Activated CD4-positive, alpha-beta T cell treated with anti-CD3 and anti-CD28 coated beads, Interleukin-2, amount 50 U/mL, for 48 hours (primary cell): Measurements from ENCODE around the gene MRM3.
"Not testable (repeated sequence)": the region's sequence is repeated elsewhere in the genome, so short reads cannot be mapped to it uniquely, and the experiment has no call there.

Experiments used
- DNase-seq, 2 experiments: peaks; one replicate each; pipeline ENCODE4 v3.0.0-alpha.2; 2020

MRM3 gene

DNA sequence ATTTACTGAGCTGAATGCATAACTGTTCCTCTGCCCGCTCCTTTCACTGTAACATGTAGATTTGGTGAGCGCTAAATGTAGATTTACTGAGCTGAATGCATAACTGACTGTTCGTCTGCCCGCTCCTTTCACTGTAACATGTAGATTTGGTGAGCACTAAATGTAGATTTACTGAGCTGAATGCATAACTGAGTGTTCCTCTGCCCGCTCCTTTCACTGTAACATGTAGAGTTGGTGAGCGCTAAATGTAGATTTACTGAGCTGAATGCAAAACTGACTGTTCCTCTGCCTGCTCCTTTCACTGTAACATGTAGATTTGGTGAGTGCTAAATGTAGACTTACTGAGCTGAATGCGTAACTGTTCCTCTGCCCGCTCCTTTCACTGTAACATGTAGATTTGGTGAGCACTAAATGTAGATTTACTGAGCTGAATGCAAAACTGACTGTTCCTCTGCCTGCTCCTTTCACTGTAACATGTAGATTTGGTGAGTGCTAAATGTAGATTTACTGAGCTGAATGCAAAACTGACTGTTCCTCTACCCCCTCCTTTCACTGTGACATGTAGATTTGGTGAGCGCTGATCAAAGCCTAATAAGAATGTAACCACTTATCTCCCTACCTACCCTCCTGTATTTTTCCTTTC is 26.7 kb upstream of the MRM3 start:
- DNase-seq: not testable (repeated sequence)

DNA sequence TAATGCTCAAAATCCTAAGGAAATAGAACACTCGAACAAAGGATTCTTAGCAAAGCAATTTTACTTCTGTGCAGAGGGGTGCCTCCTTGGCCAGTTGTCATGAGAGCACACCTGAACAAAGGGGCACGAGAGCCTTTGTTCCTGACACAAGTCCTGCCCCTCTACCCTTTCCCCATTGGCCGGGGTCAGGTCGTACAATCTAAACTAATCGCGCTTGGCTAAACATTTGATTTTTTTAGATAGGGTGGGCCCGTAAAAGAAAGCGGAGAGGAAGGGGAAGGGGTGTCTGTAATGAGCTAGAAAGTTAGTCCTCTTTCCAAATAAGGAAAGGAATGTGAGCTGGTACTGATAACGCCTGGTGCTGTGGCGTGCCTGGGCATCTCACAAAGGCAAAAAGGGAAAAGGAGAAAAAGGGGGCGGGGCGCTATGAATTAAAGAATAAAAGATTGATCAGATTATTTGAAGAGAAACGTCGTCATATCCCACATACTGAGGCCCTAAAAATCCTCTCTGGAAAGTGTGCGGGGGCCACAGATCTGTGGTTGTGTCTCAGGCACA is 26.1 kb upstream of the MRM3 start:
- DNase-seq: not testable (repeated sequence)

DNA sequence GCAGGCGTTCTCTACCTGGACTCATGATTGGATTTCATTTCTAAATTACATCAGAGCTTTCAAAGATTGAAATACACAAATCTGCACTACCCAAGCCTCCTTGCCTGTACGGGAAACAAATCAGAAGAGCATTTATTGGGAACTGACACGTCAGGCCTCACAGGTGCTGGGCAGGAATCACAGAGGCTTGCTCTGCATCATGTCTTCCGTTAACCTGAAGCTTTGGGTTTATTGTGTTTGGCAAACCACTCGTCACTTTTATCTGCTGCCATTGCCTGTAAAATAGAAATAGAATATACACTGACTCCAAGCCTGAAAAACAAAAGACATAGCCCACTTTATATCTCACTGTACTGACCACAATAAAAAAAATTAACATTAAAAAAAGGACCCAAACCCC is 22.2 kb upstream of the MRM3 start:
- no peak for DNase-seq

DNA sequence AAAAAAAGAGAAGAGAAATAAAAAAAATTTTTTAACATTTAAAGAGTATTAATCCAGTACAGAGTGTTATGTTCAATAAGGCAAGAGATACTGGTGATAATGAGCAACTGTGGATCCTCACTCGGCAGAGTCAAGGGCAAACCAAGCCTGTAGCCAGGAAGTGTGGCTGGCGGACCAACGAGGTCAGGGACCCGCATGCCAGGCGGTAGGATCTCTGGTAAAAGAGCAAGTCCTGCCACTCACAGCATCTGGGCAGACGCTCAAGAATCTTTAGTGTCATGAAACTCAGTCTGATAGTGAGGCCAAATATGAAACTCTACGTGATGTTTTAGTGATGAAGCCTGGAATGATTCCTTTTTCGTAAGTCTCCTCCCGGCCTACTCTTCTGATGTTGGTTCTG is 21.8 kb upstream of the MRM3 start:
- DNase-seq: no peak

DNA sequence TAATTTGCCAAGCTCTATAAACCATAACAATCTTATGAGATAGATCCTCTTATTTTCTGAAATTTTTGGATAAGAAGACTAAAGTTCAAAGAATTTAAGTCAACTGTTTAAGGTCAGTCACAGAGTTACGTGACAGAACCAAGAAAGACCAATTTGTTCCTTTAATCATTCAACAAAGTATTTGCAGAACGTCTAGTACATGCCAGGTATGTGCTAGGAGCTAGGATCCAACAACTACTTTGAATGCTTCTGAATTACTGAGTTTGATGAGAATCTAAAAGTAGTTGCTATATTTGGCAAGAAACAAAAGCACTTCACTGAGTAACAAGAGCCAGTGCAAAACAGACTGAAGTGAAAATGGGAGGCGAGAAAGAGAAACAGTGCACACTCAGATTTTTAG is 15.1 kb upstream of the MRM3 start:
- DNase-seq: no peak

DNA sequence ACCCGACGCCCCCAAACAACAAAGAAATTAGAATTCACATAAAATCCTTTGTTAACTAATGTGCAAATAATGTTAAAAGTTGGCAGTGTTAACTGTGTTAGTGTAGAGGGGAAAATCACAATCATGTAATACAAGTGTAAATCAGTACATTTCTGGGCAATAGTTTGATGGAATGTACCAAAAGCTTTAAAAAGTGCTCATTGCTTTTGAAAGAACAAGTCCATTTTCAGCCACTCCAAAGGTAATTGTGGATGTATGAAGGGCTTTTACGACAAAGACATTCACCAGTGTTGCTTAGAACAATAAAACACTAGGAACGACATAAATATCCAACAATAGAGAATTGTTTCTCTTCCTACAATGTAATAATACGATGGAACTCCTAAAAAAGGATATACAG is 9.1 kb upstream of the MRM3 start:
- DNase-seq: no peak

DNA sequence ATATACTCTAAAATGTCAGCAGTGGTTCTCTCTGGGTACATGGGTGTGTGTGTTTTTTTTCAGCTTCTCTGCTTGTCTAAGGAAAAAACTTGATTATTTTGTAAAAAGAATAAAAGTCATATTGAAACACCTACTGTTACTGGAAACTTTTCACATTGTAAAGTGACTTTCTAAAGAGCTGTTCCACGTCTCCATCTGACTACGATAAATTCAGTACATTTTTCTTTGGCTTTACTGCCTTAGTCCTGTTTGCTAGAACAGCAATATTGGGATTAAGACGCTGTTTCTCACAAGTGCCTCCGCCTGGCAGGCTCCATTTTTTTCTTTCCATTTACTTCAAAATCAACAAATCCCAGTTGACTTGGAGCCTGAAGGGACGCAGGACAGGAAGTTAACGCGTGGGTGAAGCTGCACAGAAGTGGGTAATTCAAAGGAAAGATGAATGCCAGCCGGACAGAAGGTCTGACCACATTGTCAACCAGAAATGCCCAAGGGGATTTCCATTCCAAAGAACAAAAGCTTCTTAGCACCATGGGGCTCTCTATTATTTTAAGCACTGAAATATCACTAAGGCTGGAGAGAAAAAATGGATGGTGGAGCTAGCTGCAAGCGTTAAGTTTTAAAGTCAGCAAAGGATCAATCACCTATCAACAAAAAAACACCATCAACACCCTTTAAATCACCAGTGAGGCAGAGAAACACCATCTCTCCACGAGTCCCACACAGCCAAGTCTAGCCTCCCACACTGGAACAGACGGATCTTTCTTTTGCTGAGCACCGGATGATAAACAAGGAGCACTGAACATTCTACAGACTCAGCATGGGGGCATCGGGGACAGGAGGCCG is 8.5 kb upstream of the MRM3 start:
- peak; percentile 18 to 34 for DNase-seq

DNA sequence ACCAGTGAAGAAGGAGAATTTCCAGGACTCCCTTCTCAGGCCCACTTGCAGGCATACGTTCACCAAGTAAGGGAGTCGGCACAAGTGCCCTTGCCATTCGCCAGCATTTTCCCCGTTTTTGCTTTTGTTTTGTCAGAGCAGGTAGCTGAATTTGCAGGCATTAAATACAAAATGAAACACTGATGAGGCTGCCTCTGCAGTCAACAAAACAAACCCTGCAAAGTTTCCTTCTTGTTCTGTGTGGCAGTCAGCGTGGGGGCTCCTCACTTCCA is 7.9 kb upstream of the MRM3 start:
- no peak for DNase-seq

DNA sequence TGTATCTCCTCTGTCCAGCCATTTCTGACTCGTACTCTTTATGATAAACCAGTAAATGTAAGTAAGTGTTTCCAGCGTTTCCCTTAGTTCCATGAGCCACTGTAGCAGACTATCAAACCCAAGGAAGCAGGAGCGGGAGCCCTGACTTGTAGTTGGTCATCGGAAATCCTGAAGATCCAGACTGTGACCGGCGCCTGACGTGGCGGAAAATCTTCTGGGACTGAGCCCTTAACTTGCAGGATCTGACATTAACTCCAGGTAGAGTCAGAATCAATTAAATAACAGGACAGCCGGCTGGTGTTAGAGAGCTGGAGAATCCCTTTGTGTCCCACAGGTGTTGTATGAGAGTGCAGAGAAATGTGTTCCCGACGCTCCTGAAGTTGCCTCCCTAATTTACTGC is 4.1 kb upstream of the MRM3 start:
- no peak for DNase-seq

DNA sequence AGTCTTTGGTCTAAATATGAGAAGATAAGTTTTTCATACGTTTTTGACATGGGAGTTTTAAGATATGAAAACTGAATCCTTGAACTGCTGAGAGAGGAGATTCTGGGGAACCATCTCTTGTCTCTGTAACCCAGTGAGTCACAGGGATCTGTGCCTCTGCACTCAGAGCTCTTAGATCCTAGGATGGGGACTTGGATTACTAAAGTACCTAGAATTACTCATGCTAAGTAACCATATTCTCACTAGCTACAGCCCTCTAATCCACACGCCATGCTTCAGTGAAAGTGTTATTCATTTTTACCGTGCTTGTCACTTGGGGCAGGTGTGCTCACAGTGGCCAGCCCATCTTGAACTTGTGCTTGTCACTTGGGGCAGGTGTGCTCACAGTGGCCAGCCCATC is 2.0 kb downstream of the MRM3 start:
- DNase-seq: peak; percentile 10 to 14

DNA sequence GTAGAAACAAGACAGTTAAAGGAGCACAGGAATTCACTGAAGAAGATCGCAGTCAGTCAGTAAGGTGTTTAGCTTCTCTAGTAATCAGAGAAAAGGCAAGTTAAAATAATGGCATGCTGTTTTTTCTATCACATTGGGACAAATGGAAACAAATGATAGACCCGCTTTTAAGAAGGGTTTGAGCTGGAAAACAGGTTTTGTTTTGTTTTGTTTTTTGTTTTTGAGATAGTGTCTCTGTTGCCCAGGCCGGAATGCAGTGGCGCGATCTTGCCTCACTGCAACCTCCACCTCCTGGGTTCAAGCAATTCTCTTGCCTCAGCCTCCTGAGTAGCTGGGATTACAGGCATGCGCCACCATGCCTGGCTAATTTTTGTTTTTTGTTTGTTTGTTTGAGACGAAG is 3.7 kb downstream of the MRM3 start:
- DNase-seq: not testable (repeated sequence)

DNA sequence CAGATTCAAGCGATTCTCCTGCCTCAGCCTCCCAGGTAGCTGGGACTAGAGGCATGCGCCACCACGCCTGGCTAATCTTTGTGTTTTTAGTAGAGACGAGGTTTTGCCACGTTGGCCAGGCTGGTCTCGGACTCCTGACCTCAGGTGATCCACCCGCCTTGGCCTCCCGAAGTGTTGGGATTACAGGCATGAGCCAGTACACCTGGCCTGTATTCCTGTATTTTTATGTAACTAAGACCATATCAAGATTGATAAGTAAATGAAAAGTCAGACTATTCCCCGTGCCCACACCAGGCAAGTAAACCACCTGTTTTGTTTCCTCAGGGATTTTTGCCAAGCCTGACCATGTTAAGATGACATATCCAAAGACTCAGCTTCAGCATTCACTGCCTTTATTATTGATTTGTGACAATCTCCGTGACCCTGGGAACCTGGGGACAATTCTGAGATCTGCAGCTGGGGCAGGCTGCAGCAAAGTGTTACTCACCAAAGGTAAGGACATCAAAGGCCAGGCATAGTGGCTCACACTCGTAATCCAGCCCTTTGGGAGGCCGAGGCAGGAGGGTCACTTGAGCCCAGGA is 5.6 kb downstream of the MRM3 start:
- no peak for DNase-seq

DNA sequence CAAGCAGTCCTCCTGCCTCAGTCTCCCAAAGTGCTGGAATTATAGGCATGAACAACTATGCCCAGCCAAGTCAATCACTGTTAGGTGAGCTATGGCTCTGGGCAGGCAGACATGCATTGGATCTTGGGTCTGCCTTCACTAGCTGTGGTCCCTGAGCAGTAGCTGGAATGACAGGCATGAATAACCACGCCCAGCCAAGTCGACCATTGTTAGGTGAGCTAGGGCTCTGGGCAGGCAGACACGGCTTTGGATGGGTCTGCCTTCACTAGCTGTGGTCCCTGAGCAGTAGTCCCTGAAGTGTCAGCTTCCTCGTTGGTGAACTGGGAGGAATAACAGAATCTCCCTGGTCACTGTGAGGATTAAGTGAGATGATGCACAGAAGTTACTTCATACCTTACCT is 6.4 kb downstream of the MRM3 start:
- no peak for DNase-seq

DNA sequence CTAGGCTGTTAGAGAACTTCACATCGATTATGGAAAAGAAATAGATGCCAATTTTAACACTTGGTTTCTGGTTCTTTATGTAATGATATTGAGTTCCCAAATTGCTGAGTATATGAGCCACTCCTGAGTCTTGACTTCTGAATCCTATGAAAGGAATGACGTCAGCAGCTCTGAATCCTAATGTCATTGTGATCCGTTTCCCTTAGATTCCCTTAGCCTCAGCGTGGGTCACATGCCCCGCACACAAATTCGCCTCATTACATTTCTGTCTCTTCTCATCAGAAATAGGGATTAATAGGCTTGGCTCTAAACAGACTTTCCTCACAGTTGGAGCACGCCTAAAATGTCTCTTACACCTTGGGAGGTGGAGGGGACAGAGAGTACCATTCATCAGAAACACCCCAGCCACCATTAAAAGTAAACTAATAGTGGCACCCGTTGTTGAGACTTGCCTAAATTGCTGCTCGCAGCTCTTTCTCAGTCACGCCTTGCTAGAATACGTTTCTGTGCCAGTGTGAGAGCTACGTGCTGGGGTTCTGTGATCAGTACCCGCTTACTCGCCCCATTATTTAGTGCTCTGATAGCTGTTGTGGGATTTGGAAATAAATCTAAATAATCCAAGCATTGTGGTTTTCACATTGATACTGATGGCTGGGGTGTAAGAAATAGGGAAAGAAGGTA is 7.1 kb downstream of the MRM3 start:
- DNase-seq: no peak

DNA sequence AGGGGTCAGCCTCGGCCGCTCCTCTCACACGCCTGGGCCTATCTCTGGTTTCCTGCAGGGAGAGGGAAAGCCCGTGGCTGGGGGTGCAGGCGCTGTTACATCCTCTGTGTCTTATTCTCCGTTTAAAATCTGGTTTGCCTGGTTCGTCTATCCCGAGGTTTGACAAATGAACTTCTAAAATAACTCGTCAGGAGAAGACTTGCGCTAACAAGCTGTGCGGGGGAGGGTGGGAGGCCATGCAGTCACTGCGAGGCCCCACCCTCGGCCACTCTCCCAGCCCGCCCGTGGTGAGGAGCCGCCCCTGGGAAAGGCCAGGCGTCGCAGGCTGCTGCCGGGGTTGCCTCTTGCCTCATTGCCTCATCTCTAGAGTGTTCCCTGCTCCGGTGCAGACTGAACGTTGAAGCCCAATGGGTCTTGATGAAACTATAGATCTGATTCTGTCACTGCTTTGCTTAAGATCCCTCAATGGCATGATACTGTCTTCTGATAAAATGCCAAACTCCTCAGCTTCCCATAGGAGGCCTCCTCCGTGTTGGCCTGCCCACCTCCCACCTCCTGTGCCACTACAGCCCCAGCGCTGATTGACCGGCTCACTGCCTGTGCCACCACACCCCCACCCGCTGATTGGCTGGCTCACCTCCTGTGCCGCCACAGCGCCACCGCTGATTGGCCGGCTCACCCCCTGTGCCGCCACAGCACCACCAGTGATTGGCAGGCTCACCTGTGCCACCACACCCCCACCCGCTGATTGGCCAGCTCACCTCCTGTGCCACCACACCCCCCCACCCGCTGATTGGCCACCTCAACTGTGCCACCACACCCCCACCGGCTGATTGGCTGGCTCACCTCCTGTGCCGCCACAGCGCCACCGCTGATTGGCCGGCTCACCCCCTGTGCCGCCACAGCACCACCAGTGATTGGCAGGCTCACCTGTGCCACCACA is 8.0 kb downstream of the MRM3 start:
- DNase-seq: not testable (repeated sequence)

DNA sequence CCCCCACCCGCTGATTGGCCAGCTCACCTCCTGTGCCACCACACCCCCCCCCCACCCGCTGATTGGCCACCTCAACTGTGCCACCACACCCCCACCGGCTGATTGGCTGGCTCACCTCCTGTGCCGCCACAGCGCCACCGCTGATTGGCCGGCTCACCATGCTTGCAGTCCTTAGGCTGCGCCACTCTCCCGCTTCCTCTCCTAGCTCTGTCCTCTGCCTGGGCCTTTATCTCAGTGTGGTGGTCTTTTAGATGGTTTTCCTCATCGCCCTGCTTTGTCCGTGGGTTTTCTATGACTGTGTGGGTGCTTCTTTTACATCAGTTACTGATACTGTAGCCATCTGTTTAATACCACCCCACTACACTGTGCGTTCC is 8.7 kb downstream of the MRM3 start:
- not testable (repeated sequence) for DNase-seq

DNA sequence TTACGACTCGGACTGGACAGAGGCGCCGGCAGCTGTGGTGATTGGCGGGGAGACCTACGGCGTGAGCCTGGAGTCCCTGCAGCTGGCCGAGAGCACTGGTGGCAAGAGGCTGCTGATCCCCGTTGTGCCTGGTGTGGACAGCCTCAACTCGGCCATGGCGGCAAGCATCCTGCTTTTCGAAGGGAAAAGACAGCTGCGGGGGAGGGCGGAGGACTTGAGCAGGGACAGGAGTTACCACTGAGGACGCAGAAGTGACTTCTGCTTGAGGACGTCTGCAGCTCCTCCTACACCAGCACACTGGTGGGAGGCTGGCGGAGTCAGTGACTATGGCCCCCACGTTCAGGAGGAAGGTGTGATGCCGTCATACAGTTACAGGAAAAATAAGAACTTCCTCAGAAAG is 9.7 kb downstream of the MRM3 start:
- DNase-seq: no peak

DNA sequence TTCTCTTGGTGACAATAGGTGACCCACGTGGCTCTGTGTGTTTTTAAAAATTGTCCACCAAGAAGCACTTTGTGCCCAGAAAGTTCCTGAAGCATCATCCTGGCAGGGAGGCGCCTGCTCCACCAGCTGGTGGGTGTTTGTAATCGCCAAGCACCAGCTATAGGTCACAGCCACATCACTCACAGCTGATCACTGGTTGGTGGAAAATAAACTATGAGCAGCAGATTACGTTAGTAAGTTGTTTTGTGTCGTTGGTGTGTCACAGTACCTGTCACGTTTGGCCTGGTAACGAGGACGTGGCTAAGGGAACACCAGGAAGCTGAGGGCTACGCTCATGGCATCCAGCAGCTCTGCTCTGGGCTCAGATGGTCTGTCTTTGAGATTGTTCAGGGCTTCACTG is 10.1 kb downstream of the MRM3 start:
- DNase-seq: no peak

DNA sequence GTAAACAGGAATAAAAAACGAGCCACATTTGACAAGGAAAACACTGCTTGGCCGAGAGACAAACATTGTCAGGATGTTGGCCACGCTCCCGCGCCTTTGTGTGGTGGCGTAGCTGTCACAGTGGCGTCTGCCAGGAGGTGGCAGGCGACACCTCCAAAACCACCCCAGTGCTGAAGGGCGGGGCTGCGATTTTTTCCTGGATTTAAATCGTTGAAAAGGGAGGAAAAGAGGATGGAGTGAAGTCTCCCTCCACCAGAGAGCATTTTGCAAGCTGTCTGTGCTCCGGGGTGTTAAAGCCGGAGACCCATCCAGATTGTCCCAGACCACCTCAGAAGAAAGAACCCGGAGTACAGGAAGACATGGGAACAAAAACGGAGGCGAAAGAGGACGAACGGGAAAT is 12.7 kb downstream of the MRM3 start:
- DNase-seq: peak; percentile 49 to 58

DNA sequence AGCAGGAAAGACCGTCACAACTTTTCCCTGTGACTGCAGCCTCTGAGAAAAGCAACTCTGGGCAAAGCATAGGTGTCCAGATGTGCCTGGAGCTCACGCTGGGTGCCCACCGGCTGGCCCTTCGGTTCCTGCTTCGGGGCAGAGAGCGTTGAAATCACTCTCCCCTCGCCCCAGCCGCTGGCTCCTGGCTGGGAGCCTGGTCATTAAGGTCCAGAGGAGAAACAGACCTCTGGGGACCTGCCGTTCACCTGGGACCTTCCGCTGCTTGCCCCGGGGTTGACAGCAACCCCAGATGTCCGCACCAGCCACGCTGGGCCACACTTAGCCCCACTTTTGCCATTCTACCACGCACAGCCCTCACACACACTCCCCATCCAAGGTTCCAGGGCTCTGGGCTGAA is 13.1 kb downstream of the MRM3 start:
- no peak for DNase-seq

DNA sequence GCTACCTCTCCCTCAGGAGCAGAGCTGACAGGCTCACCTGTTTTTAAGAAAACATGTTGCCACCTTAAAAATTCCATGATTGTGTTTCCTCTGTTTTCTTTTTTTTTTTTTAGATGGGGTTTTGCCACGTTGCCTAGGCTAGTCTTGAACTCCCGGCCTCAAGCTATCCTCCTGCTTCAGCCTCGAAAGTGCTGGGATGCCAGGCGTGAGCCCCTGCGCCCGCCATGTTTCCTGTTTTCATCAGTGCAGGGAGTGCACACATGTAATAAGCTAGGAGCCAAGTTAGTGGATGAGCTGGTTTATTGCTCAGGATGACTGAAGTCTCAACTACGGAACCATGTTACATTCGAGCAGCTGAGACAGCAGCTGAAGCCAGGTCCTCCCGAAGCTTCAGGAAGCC is 13.6 kb downstream of the MRM3 start:
- DNase-seq: no peak

DNA sequence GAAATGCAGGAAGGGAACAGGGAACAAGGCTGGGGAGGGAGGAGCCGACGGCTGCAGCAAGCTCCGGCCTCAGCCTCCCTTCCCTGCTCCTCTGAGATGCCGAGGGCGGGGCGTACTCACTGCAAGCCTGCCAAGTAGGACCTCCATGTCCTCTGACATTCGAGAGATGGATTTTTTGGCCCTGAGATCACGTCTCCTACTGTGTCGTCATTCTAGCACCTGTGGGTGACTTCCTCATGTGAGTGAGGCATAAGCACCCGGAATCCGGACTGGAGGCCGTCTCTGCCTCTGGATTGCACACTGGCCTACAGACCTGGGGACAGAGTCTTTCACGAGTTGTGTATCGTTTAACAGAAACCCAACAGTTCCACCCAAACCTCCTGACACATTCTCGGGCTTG is 14.5 kb downstream of the MRM3 start:
- no peak for DNase-seq
